PC-3 (cell line): ENCODE results near the gene THTPA.

Experiments used
- CTCF ChIP-seq: fragments of 300-600 bp; sonication (generic); conservative IDR thresholded peaks from 2 replicates; pipeline ENCODE4 v1.5.1; 2017; ENCODE audit warnings: antibody characterized with exemption, low read depth, mild to moderate bottlenecking, low read length
- EZH2 ChIP-seq: fragments of 300-600 bp; sonication (generic); IDR thresholded peaks from one replicate; pipeline ENCODE4 v1.6.1; 2017; ENCODE audit warnings: antibody characterized with exemption, mild to moderate bottlenecking, low read length; ENCODE audit not compliant: unreplicated experiment
- EZH2phosphoT487 ChIP-seq: fragments of 300-600 bp; sonication (generic); IDR thresholded peaks from 2 replicates; pipeline ENCODE4 v1.6.1; 2018; ENCODE audit warnings: mild to moderate bottlenecking, antibody characterized with exemption, low read length, borderline replicate concordance

- TF ChIP-seq CTCF (no peak), EZH2 (no peak), EZH2phosphoT487 (no peak)
These were observed 21.1 kb downstream of the THTPA start for GRCh38 chr14:23577004-23577681.
